ENCODE measurements around the gene BRICD5. TPM values are rescaled to one million over a fixed set of nuclear protein-coding genes. Genes with fewer than 3 reads are reported as not detected.

BRICD5 gene
- total and polyA plus RNA-seq, 4 experiments from 2014 or later, result 0.39 to 33.4 (median 32.4) TPM; not detected in 1

DNA sequence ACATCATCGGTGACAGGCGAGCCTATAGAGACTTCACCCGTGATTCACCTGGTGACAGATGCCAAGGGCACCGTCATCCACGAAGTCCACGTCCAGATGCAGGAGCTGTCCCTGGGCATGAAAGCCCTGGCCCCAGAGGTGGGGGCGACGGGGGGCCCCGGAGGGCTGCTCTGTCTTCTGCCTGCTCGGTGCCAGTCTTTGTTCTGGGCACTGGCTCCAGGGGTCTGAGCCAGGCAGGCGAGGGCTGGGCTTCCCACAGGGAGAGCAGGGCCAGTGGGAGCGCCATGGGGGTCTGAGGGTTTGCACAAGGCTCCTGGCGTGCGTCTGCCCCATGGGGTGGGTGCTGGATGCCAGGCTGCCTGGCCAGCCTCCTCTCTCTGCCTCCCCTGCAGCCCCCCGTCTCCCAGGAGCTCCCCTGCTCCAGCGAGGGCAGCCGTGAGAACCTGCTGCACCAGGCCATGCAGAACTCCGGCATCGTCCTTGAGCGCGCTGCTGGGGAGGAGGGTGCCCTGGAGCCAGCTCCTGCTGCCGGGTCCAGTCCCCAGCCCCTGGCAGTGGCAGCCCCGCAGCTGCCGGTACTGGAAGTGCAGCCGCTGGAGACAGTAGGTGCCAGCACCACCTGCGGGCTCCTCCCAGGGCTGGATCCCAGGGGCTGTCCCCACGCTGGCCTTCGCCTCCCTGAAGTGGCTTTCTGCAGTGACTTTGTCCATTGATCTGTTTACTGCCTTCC lies 22.5 kb upstream of the BRICD5 start:
- no peaks in the 10 kb centered on the region for H3K27me3 ChIP-seq (ENCODE audit: insufficient read depth, low read length)
- Mint-ChIP-seq H3K36me3 (peaks cover 10 to 25% of the 10 kb centered on the region in 2 donors), H3K4me1 (peaks cover 0 to 9% (median 0%) of the 10 kb centered on the region in 4 donors), H3K27ac (no peak overlapping the region), H3K27me3 (peaks cover 0 to 1% of the 10 kb centered on the region in 2 donors), H3K4me3 (no peak overlapping the region), H3K9me3 (no peaks in the 10 kb centered on the region)
- no peaks in the 10 kb centered on the region for H3K9me3 ChIP-seq (ENCODE audit: control insufficient read depth in 1 of 2, low read length in 2 of 2)
- DNase-seq, result no peak
- CTCF ChIA-PET (ENCODE audit: partially characterized antibody), result no interaction called here
- no peak overlapping the region for H3K27ac ChIP-seq (ENCODE audit: low read depth, low read length)
- H3K36me3 ChIP-seq (ENCODE audit: insufficient read depth, low read length), result peaks cover 48% of the 10 kb centered on the region
- intact Hi-C loops (cut with micrococcal nuclease), result no loop called here
- no peaks in the 10 kb centered on the region for H3K4me1 ChIP-seq (ENCODE audit: insufficient read depth, low read length)
- H3K4me3 ChIP-seq (ENCODE audit: low read length in 2 of 2), result no peak overlapping the region
- POLR2A ChIA-PET (ENCODE audit: partially characterized antibody), result interaction anchor here (1.0 kb wide), 1 partner anchor 27 kb away, joined by 3 read pairs; no protein-coding TSS in a partner anchor

- POLR2A ChIA-PET (ENCODE audit: partially characterized antibody), result interaction anchor here (0.6 to 1.0 kb wide), 3 partner anchors 19 to 450 kb away, joined by 3 to 4 read pairs (median 3); partner anchors contain the start of genes ECI1 and NUBP2
- intact Hi-C loops (cut with micrococcal nuclease), result no loop called here
Observed at GRCh38 chr16:2232094-2232990, 21.7 kb upstream of the BRICD5 start.

GRCh38 chr16:2231016-2231931 lies 20.6 kb upstream of the BRICD5 start:
- POLR2A ChIA-PET (ENCODE audit: partially characterized antibody), result no interaction called here
- peaks cover 0 to 15% (median 1%) of the 10 kb centered on the region in 4 donors for H3K4me1 Mint-ChIP-seq
- peaks cover 53% of the 10 kb centered on the region for H3K36me3 ChIP-seq (ENCODE audit: insufficient read depth, low read length)

More at GRCh38 chr16:2232094-2232990, 21.7 kb upstream of the BRICD5 start:
- Histone ChIP-seq H3K27me3 (ENCODE audit: insufficient read depth, low read length) (no peaks in the 10 kb centered on the region), H3K36me3 (ENCODE audit: insufficient read depth, low read length) (peaks cover 53% of the 10 kb centered on the region), H3K27ac (ENCODE audit: low read depth, low read length) (no peak overlapping the region), H3K4me1 (ENCODE audit: insufficient read depth, low read length) (no peaks in the 10 kb centered on the region), H3K9me3 (ENCODE audit: control insufficient read depth in 1 of 2, low read length in 2 of 2) (no peaks in the 10 kb centered on the region), H3K4me3 (ENCODE audit: low read length in 2 of 2) (no peak overlapping the region)
- H3K27ac Mint-ChIP-seq, result no peak overlapping the region
- DNase-seq, result no peak
- no peak overlapping the region for H3K4me3 Mint-ChIP-seq
- no peaks in the 10 kb centered on the region for H3K9me3 Mint-ChIP-seq
- peaks cover 10 to 27% of the 10 kb centered on the region in 2 donors for H3K36me3 Mint-ChIP-seq
- peaks cover 0 to 9% (median 0%) of the 10 kb centered on the region in 4 donors for H3K4me1 Mint-ChIP-seq
- peaks cover 0 to 1% of the 10 kb centered on the region in 2 donors for H3K27me3 Mint-ChIP-seq
- CTCF ChIA-PET (ENCODE audit: partially characterized antibody), result no interaction called here

DNA sequence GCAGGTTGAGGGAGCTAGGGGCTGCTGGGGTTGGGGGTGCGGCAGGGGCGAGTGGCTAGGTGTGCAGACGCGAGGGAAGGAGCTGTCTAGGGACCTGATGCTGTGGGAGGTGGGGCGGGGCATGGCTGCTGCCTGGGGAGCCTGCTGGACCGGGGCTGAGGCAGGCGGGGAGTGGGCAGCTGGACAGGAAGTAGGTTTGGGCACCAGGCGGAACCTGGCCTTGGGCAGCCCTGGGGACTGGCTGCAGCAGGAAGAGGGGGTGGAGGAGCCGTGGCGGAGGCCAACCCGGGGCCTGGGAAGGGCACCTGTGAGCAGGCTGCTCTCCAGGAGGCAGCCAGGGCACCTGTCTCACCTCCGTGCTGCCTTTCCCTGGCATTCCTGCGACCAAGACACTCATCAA lies 19.7 kb upstream of the BRICD5 start:
- no peaks in the 10 kb centered on the region for H3K9me3 ChIP-seq (ENCODE audit: control insufficient read depth in 1 of 2, low read length in 2 of 2)
- ChIA-PET POLR2A (ENCODE audit: partially characterized antibody) (no interaction called here), CTCF (ENCODE audit: partially characterized antibody) (no interaction called here)
- Mint-ChIP-seq H3K27me3 (peaks cover 0 to 1% of the 10 kb centered on the region in 2 donors), H3K4me1 (peaks cover 2 to 12% (median 5%) of the 10 kb centered on the region in 4 donors), H3K27ac (peak overlapping the region in 1 of 7 donors; percentile 18), H3K36me3 (peaks cover 12 to 30% of the 10 kb centered on the region in 2 donors), H3K4me3 (no peak overlapping the region), H3K9me3 (no peaks in the 10 kb centered on the region)
- intact Hi-C loops (cut with micrococcal nuclease), result no loop called here
- no peaks in the 10 kb centered on the region for H3K4me1 ChIP-seq (ENCODE audit: insufficient read depth, low read length)
- H3K4me3 ChIP-seq (ENCODE audit: low read length in 2 of 2), result no peak overlapping the region
- DNase-seq, result no peak
- no peak overlapping the region for H3K27ac ChIP-seq (ENCODE audit: low read depth, low read length)
- H3K36me3 ChIP-seq (ENCODE audit: insufficient read depth, low read length), result peaks cover 52% of the 10 kb centered on the region
- no peaks in the 10 kb centered on the region for H3K27me3 ChIP-seq (ENCODE audit: insufficient read depth, low read length)

More at GRCh38 chr16:2231016-2231931, 20.6 kb upstream of the BRICD5 start:
- Mint-ChIP-seq H3K27me3 (peaks cover 0 to 1% of the 10 kb centered on the region in 2 donors), H3K27ac (peak overlapping the region in 1 of 7 donors; percentile 41), H3K36me3 (peaks cover 14 to 27% of the 10 kb centered on the region in 2 donors), H3K9me3 (no peaks in the 10 kb centered on the region), H3K4me3 (no peak overlapping the region)
- no peak overlapping the region for H3K27ac ChIP-seq (ENCODE audit: low read depth, low read length)
- no peak overlapping the region for H3K4me3 ChIP-seq (ENCODE audit: low read length in 2 of 2)
- intact Hi-C loops (cut with micrococcal nuclease), result no loop called here
- no peaks in the 10 kb centered on the region for H3K4me1 ChIP-seq (ENCODE audit: insufficient read depth, low read length)
- H3K9me3 ChIP-seq (ENCODE audit: control insufficient read depth in 1 of 2, low read length in 2 of 2), result no peaks in the 10 kb centered on the region
- no peak for DNase-seq
- CTCF ChIA-PET (ENCODE audit: partially characterized antibody), result no interaction called here
- no peaks in the 10 kb centered on the region for H3K27me3 ChIP-seq (ENCODE audit: insufficient read depth, low read length)

- no peak overlapping the region for H3K27ac ChIP-seq (ENCODE audit: low read depth, low read length)
- peaks cover 46% of the 10 kb centered on the region for H3K36me3 ChIP-seq (ENCODE audit: insufficient read depth, low read length)
- no peaks in the 10 kb centered on the region for H3K9me3 ChIP-seq (ENCODE audit: control insufficient read depth in 1 of 2, low read length in 2 of 2)
- H3K9me3 Mint-ChIP-seq, result no peaks in the 10 kb centered on the region
- peaks cover 0 to 1% of the 10 kb centered on the region in 2 donors for H3K27me3 Mint-ChIP-seq
- CTCF ChIA-PET (ENCODE audit: partially characterized antibody), result no interaction called here
- H3K27ac Mint-ChIP-seq, result no peak overlapping the region
- no peak overlapping the region for H3K4me3 ChIP-seq (ENCODE audit: low read length in 2 of 2)
- H3K36me3 Mint-ChIP-seq, result peaks cover 9 to 27% of the 10 kb centered on the region in 2 donors
- intact Hi-C loops (cut with micrococcal nuclease), result no loop called here
- POLR2A ChIA-PET (ENCODE audit: partially characterized antibody), result no interaction called here
- peaks cover 5% of the 10 kb centered on the region for H3K4me1 ChIP-seq (ENCODE audit: insufficient read depth, low read length)
- H3K27me3 ChIP-seq (ENCODE audit: insufficient read depth, low read length), result no peaks in the 10 kb centered on the region
- DNase-seq, result no peak
- H3K4me1 Mint-ChIP-seq, result peaks cover 3 to 14% (median 7%) of the 10 kb centered on the region in 4 donors
- H3K4me3 Mint-ChIP-seq, result no peak overlapping the region
Observed at GRCh38 chr16:2229632-2230250, 19.1 kb upstream of the BRICD5 start.

DNA sequence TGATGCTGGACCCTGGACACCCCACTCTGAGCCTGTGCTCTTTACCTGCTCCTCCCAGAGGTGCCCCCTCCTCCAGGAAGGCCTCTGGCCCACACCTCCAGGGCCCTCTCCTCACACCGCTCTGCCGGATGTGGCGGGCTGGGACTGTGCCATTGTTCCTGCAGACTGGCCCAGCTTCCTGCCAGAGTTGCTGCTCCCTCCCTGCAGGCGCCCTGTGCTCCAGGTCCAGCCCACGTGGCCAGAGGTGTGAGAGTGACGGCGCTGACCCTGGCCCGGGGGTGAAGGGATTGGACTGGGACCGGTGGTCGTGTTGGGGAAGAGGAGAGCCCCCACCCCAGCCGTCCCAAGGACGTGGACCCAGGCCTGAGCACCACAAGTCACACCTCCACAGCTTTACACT lies 18.4 kb upstream of the BRICD5 start:
- DNase-seq, result no peak
- no peak overlapping the region for H3K27ac Mint-ChIP-seq
- H3K4me1 Mint-ChIP-seq, result peaks cover 4 to 20% (median 11%) of the 10 kb centered on the region in 4 donors
- Histone ChIP-seq H3K9me3 (ENCODE audit: control insufficient read depth in 1 of 2, low read length in 2 of 2) (no peaks in the 10 kb centered on the region), H3K4me3 (ENCODE audit: low read length in 2 of 2) (no peak overlapping the region), H3K27ac (ENCODE audit: low read depth, low read length) (no peak overlapping the region), H3K4me1 (ENCODE audit: insufficient read depth, low read length) (peaks cover 12% of the 10 kb centered on the region), H3K36me3 (ENCODE audit: insufficient read depth, low read length) (peaks cover 44% of the 10 kb centered on the region), H3K27me3 (ENCODE audit: insufficient read depth, low read length) (no peaks in the 10 kb centered on the region)
- ChIA-PET CTCF (ENCODE audit: partially characterized antibody) (no interaction called here), POLR2A (ENCODE audit: partially characterized antibody) (interaction anchor here (1.1 kb wide), 1 partner anchor 24 kb away, joined by 4 read pairs; the partner anchor contains the start of gene MLST8)
- H3K9me3 Mint-ChIP-seq, result no peaks in the 10 kb centered on the region
- peaks cover 9 to 24% of the 10 kb centered on the region in 2 donors for H3K36me3 Mint-ChIP-seq
- H3K4me3 Mint-ChIP-seq, result no peak overlapping the region
- intact Hi-C loops (cut with micrococcal nuclease), result no loop called here
- H3K27me3 Mint-ChIP-seq, result peaks cover 0 to 1% of the 10 kb centered on the region in 2 donors
